Measurements from ENCODE around the gene NASP.

- TF ChIP-seq CTCF (conservative IDR thresholded peaks at IDR 0.05; ENCODE audit: low read depth in 2 of 2) = no peak
- TF ChIP-seq ZNF114 (CRISPR knock-in tag; IDR thresholded peaks at IDR 0.05) = no peak
- TF ChIP-seq NANOG (IDR thresholded peaks at IDR 0.05; ENCODE audit: borderline replicate concordance) = no peak
- no peak for TF ChIP-seq REST (IDR thresholded peaks at IDR 0.05; ENCODE audit: unreplicated experiment)
- no peak for TF ChIP-seq ETS1 (IDR thresholded peaks at IDR 0.05)
- no peak for TF ChIP-seq EZH2 (IDR thresholded peaks at IDR 0.05; ENCODE audit: low read depth, unreplicated experiment)
- no peak for TF ChIP-seq EZH2phosphoT487 (IDR thresholded peaks at IDR 0.05; ENCODE audit: unreplicated experiment)
- TF ChIP-seq POLR2AphosphoS5 (IDR thresholded peaks at IDR 0.05; ENCODE audit: low read depth) = no peak
- no peak for TF ChIP-seq JUNB (IDR thresholded peaks at IDR 0.05; ENCODE audit: unreplicated experiment)
- TF ChIP-seq CREB1 (CRISPR knock-in tag; IDR thresholded peaks at IDR 0.05; ENCODE audit: low read depth) = no peak
- TF ChIP-seq ZNF462 (CRISPR knock-in tag; IDR thresholded peaks at IDR 0.05) = no peak
- TF ChIP-seq ZNF331 (CRISPR knock-in tag; IDR thresholded peaks at IDR 0.05; ENCODE audit: low read depth) = no peak
These were observed 37.6 kb downstream of the NASP start for GRCh38 chr1:45621501-45621836.
